H9 (cell line): Measurements from ENCODE around the gene CLEC16A. TPM values are rescaled to one million over a fixed set of nuclear protein-coding genes. Genes with fewer than 3 reads are reported as not detected.

ENCODE experiments used
- DNase-seq: peaks from one replicate; pipeline ENCODE4 v3.0.0-alpha.2; 2017
- H2AFZ ChIP-seq: one replicate; pipeline ENCODE4 v1.6.1; 2013; ENCODE audit warnings: mild to moderate bottlenecking, low read length, control low read depth, moderate library complexity
- H2AK5ac ChIP-seq: 2 replicates; pipeline ENCODE4 v1.6.1; 2013; ENCODE audit warnings: low read length, control low read depth, mixed read lengths; ENCODE audit not compliant: insufficient read length
- H2BK120ac ChIP-seq: one replicate; pipeline ENCODE4 v1.6.1; 2013; ENCODE audit warnings: low read depth, mild to moderate bottlenecking, low read length, control low read depth, inconsistent platforms; ENCODE audit not compliant: poor library complexity, severe bottlenecking
- H2BK12ac ChIP-seq: 2 replicates; pipeline ENCODE4 v1.6.1; 2013; ENCODE audit warnings: low read length, control low read depth, mixed read lengths, low read depth; ENCODE audit not compliant: insufficient read length
- H2BK15ac ChIP-seq: 2 replicates; pipeline ENCODE4 v1.6.1; 2013; ENCODE audit warnings: low read depth, low read length, control low read depth
- H2BK20ac ChIP-seq: one replicate; pipeline ENCODE4 v1.6.1; 2013; ENCODE audit warnings: low read depth, mild to moderate bottlenecking, low read length, control low read depth, inconsistent platforms; ENCODE audit not compliant: poor library complexity, severe bottlenecking
- H2BK5ac ChIP-seq: 2 replicates; pipeline ENCODE4 v1.6.1; 2013; ENCODE audit warnings: low read length, control low read depth, mixed read lengths; ENCODE audit not compliant: insufficient read length
- H3K14ac ChIP-seq: 2 replicates; pipeline ENCODE4 v1.6.1; 2013; ENCODE audit warnings: low read length, control low read depth; ENCODE audit not compliant: insufficient read depth
- H3K18ac ChIP-seq: 2 replicates; pipeline ENCODE4 v1.6.1; 2013; ENCODE audit warnings: low read depth, mild to moderate bottlenecking, mixed read lengths, low read length, control low read depth; ENCODE audit not compliant: insufficient read length
- H3K23ac ChIP-seq: 2 replicates; pipeline ENCODE4 v1.6.1; 2013; ENCODE audit warnings: low read length, control low read depth, mixed read lengths, low read depth; ENCODE audit not compliant: insufficient read length
- H3K23me2 ChIP-seq: 2 replicates; pipeline ENCODE4 v1.6.1; 2013; ENCODE audit warnings: low read depth, mild to moderate bottlenecking, mixed read lengths, low read length, control low read depth; ENCODE audit not compliant: insufficient read length, poor library complexity, severe bottlenecking
- H3K27ac ChIP-seq: 2 replicates; pipeline ENCODE4 v1.5.1; 2013; ENCODE audit warnings: low read length, control low read depth, mixed read lengths, low read depth; ENCODE audit not compliant: insufficient read length
- H3K27me3 ChIP-seq: 2 replicates; pipeline ENCODE4 v1.6.1; 2013; ENCODE audit warnings: low read length, control low read depth, inconsistent platforms; ENCODE audit not compliant: insufficient read depth
- H3K4ac ChIP-seq: 2 replicates; pipeline ENCODE4 v1.6.1; 2013; ENCODE audit warnings: low read depth, mild to moderate bottlenecking, control low read depth, inconsistent platforms, low read length, moderate library complexity
- H3K4me1 ChIP-seq: 2 replicates; pipeline ENCODE4 v1.6.1; 2013; ENCODE audit warnings: low read length, control low read depth, inconsistent platforms; ENCODE audit not compliant: insufficient read depth
- H3K4me2 ChIP-seq: 2 replicates; pipeline ENCODE4 v1.6.1; 2013; ENCODE audit warnings: low read length, control low read depth, mixed read lengths; ENCODE audit not compliant: insufficient read length, insufficient read depth
- H3K56ac ChIP-seq: 2 replicates; pipeline ENCODE4 v1.6.1; 2013; ENCODE audit warnings: low read depth, mild to moderate bottlenecking, mixed read lengths, low read length, control low read depth; ENCODE audit not compliant: insufficient read length
- H3K79me1 ChIP-seq: 2 replicates; pipeline ENCODE4 v1.6.1; 2013; ENCODE audit warnings: low read depth, mild to moderate bottlenecking, moderate library complexity, low read length, control low read depth, inconsistent platforms; ENCODE audit not compliant: insufficient read depth, poor library complexity, severe bottlenecking
- H3K79me2 ChIP-seq: 2 replicates; pipeline ENCODE4 v1.6.1; 2013; ENCODE audit warnings: low read length, control low read depth, inconsistent platforms; ENCODE audit not compliant: insufficient read depth
- H3K9ac ChIP-seq: 2 replicates; pipeline ENCODE4 v1.6.1; 2013; ENCODE audit warnings: low read length, control low read depth, mixed read lengths; ENCODE audit not compliant: insufficient read length; ENCODE audit errors: extremely low read depth
- H3K9me3 ChIP-seq: one replicate; pipeline ENCODE4 v1.6.1; 2013; ENCODE audit warnings: low read depth, low read length, inconsistent platforms; ENCODE audit not compliant: control insufficient read depth
- H3T11ph ChIP-seq: one replicate; pipeline ENCODE4 v1.6.1; 2013; ENCODE audit warnings: mild to moderate bottlenecking, low read length, control low read depth, inconsistent platforms
- H4K20me1 ChIP-seq: one replicate; pipeline ENCODE4 v1.6.1; 2013; ENCODE audit not compliant: control insufficient read depth, insufficient read length, insufficient read depth
- H4K5ac ChIP-seq: 2 replicates; pipeline ENCODE4 v1.6.1; 2013; ENCODE audit warnings: low read depth, mild to moderate bottlenecking, mixed read lengths, low read length, control low read depth; ENCODE audit not compliant: insufficient read length
- H4K8ac ChIP-seq: replicated peaks from 2 replicates; pipeline ENCODE4 v1.6.1; 2013; ENCODE audit warnings: low read length, control low read depth, mixed read lengths, low read depth; ENCODE audit not compliant: insufficient read length
- H4K91ac ChIP-seq: 2 replicates; pipeline ENCODE4 v1.6.1; 2013; ENCODE audit warnings: low read depth, mild to moderate bottlenecking, moderate library complexity, mixed read lengths, low read length, control low read depth; ENCODE audit not compliant: insufficient read length
- H3K27ac Mint-ChIP-seq, 3 experiments: 2 replicates in 2 of 3; 3 replicates in 1 of 3; pipeline ENCODE4 v1.8.0; 2020 to 2021; ENCODE audit warnings: mixed read lengths in 3 of 3, mild to moderate bottlenecking in 1 of 3, moderate library complexity in 1 of 3
- H3K27me3 Mint-ChIP-seq: 2 replicates; pipeline ENCODE4 v1.8.0; 2021; ENCODE audit warnings: low read depth, mild to moderate bottlenecking, moderate library complexity, mixed read lengths
- H3K36me3 Mint-ChIP-seq, 3 experiments: 2 replicates in 2 of 3; 3 replicates in 1 of 3; pipeline ENCODE4 v1.8.0; 2020 to 2021; ENCODE audit warnings: low read depth in 3 of 3, mixed read lengths in 3 of 3; ENCODE audit not compliant: insufficient read depth in 1 of 3
- H3K4me1 Mint-ChIP-seq, 2 experiments: 2 replicates each; pipeline ENCODE4 v1.8.0; 2020; ENCODE audit warnings: mixed read lengths in 2 of 2
- H3K4me3 Mint-ChIP-seq, 2 experiments: 2 replicates in 1 of 2; 3 replicates in 1 of 2; pipeline ENCODE4 v1.8.0; 2020 to 2021; ENCODE audit warnings: mild to moderate bottlenecking in 2 of 2, mixed read lengths in 2 of 2, moderate library complexity in 1 of 2
- H3K9me3 Mint-ChIP-seq, 2 experiments: 2 replicates in 1 of 2; 3 replicates in 1 of 2; pipeline ENCODE4 v1.8.0; 2020; ENCODE audit warnings: mild to moderate bottlenecking in 2 of 2, mixed read lengths in 2 of 2, moderate library complexity in 1 of 2
- WGBS: extraction: QIAGEN DNeasy Blood & Tissue Kit; methylation state at CpG from one replicate; pipeline ENCODE4 v1.1.7; 2013; ENCODE audit warnings: missing lambda C conversion rate, low lambda C conversion rate, mixed read lengths; ENCODE audit not compliant: insufficient read length; ENCODE audit errors: extremely low coverage; 5-methylcytosine and 5-hydroxymethylcytosine counted together
- total RNA-seq: library from RNA; stranded (reverse); gene quantifications from 2 replicates; pipeline ENCODE4 v1.2.1, GENCODE V29; 2021
- TF ChIP-seq, protein P1 (sequence below): fragments of 200-600 bp; sonication (generic); conservative IDR thresholded peaks from 3 replicates; pipeline ENCODE4 v1.8.0; 2021; ENCODE audit warnings: antibody characterized with exemption, mild to moderate bottlenecking

The CLEC16A gene
- total RNA-seq, 1 experiment from 2014 or later = 15.2 TPM

DNA sequence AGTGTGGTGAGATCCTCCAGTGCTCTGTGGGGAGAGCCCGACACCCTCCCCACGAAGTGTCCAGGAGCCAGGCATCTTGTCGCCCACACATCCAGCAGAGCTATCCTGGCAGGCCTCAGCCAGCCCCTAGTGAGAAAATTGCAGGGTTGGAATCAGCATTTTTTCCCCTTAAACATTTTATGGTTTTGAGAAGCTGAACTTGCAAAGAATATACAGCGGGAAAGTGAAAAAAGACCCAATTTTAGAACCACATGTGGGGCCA, 227.0 kb downstream of the CLEC16A start:
- H3K4ac ChIP-seq = no peak overlapping the region
- no peak overlapping the region for H4K5ac ChIP-seq
- H3K14ac ChIP-seq = no peak overlapping the region
- Mint-ChIP-seq H3K27ac (no peak overlapping the region), H3K36me3 (peaks cover 0 to 7% (median 0%) of the 10 kb centered on the region in 3 experiments; a peak in 2 of 7 replicates), H3K4me1 (no peaks in the 10 kb centered on the region), H3K27me3 (no peaks in the 10 kb centered on the region), H3K4me3 (no peak overlapping the region), H3K9me3 (no peaks in the 10 kb centered on the region)
- H3T11ph ChIP-seq = no peak overlapping the region
- no peaks in the 10 kb centered on the region for H3K79me2 ChIP-seq
- no peak for DNase-seq
- no peak overlapping the region for H2BK5ac ChIP-seq
- TF ChIP-seq, protein P1, sequence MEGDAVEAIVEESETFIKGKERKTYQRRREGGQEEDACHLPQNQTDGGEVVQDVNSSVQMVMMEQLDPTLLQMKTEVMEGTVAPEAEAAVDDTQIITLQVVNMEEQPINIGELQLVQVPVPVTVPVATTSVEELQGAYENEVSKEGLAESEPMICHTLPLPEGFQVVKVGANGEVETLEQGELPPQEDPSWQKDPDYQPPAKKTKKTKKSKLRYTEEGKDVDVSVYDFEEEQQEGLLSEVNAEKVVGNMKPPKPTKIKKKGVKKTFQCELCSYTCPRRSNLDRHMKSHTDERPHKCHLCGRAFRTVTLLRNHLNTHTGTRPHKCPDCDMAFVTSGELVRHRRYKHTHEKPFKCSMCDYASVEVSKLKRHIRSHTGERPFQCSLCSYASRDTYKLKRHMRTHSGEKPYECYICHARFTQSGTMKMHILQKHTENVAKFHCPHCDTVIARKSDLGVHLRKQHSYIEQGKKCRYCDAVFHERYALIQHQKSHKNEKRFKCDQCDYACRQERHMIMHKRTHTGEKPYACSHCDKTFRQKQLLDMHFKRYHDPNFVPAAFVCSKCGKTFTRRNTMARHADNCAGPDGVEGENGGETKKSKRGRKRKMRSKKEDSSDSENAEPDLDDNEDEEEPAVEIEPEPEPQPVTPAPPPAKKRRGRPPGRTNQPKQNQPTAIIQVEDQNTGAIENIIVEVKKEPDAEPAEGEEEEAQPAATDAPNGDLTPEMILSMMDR = no peak
- no peaks in the 10 kb centered on the region for H3K4me1 ChIP-seq
- H3K79me1 ChIP-seq = no peaks in the 10 kb centered on the region
- H3K9me3 ChIP-seq = no peaks in the 10 kb centered on the region
- H4K91ac ChIP-seq = no peak overlapping the region
- H3K9ac ChIP-seq = no peak overlapping the region
- H2AK5ac ChIP-seq = no peak overlapping the region
- no peaks in the 10 kb centered on the region for H4K20me1 ChIP-seq
- no peak overlapping the region for H4K8ac ChIP-seq
- no peak overlapping the region for H2BK120ac ChIP-seq
- H3K27me3 ChIP-seq = no peaks in the 10 kb centered on the region
- no peaks in the 10 kb centered on the region for H3K23me2 ChIP-seq
- no peak overlapping the region for H3K18ac ChIP-seq
- H2BK12ac ChIP-seq = no peak overlapping the region
- H2BK20ac ChIP-seq = no peak overlapping the region
- no peak overlapping the region for H2BK15ac ChIP-seq
- no peak overlapping the region for H2AFZ ChIP-seq
- no peak overlapping the region for H3K23ac ChIP-seq
- no peak overlapping the region for H3K56ac ChIP-seq
- no peak overlapping the region for H3K4me2 ChIP-seq
- H3K27ac ChIP-seq = no peak overlapping the region
- WGBS = no CpG with 5 or more reads among the region's 4 CpGs
